Measurements from ENCODE around the gene SAV1. TPM values are rescaled to one million over a fixed set of nuclear protein-coding genes. Genes with fewer than 3 reads are reported as not detected.
"Not testable (repeated sequence)": the region's sequence is repeated elsewhere in the genome, so short reads cannot be mapped to it uniquely, and the experiment has no call there.

SAV1 gene
- total and polyA plus RNA-seq, 5 donors, result 20.3 to 31.2 (median 28.7) TPM

GRCh38 chr14:50678163-50678562 is 10.1 kb upstream of the SAV1 start:
- H3K4me3 ChIP-seq (ENCODE audit: low read length), result no peak overlapping the region
- WGBS, result 60% methylated on average over 5 of the region's 5 CpGs
- no peaks in the 10 kb centered on the region for H3K9me3 ChIP-seq (ENCODE audit: control insufficient read depth, low read length)
- peaks cover 6% of the 10 kb centered on the region for H3K4me1 ChIP-seq (ENCODE audit: control insufficient read depth, insufficient read depth, low read length)
- H3K27me3 ChIP-seq (ENCODE audit: control insufficient read depth, insufficient read depth), result no peaks in the 10 kb centered on the region
- ATAC-seq (no peak), DNase-seq (no peak)
- intact Hi-C loops (cut with DNase I), result no loop called here
- no peak overlapping the region for H3K27ac ChIP-seq (ENCODE audit: low read length)

GRCh38 chr14:50677527-50678063 is 9.5 kb upstream of the SAV1 start:
- Histone ChIP-seq H3K27ac (ENCODE audit: low read length) (no peak overlapping the region), H3K27me3 (ENCODE audit: control insufficient read depth, insufficient read depth) (no peaks in the 10 kb centered on the region), H3K4me1 (ENCODE audit: control insufficient read depth, insufficient read depth, low read length) (peaks cover 6% of the 10 kb centered on the region), H3K9me3 (ENCODE audit: control insufficient read depth, low read length) (no peaks in the 10 kb centered on the region), H3K4me3 (ENCODE audit: low read length) (no peak overlapping the region)
- peak; percentile 33 to 62 for ATAC-seq
- 29% methylated on average over 5 of the region's 5 CpGs for whole genome bisulfite sequencing
- no peak for DNase-seq
- intact Hi-C loops (cut with DNase I), result no loop called here

- peaks cover 6% of the 10 kb centered on the region for H3K4me1 ChIP-seq (ENCODE audit: control insufficient read depth, insufficient read depth, low read length)
- intact Hi-C loops (cut with DNase I), result no loop called here
- no peak overlapping the region for H3K4me3 ChIP-seq (ENCODE audit: low read length)
- 75% methylated on average over 7 of the region's 7 CpGs for WGBS
- H3K9me3 ChIP-seq (ENCODE audit: control insufficient read depth, low read length), result no peaks in the 10 kb centered on the region
- ATAC-seq (no peak), DNase-seq (no peak)
- no peaks in the 10 kb centered on the region for H3K27me3 ChIP-seq (ENCODE audit: control insufficient read depth, insufficient read depth)
- H3K27ac ChIP-seq (ENCODE audit: low read length), result no peak overlapping the region
Measured at GRCh38 chr14:50676814-50677516, 8.9 kb upstream of the SAV1 start.

- Histone ChIP-seq H3K27ac (ENCODE audit: low read length) (no peak overlapping the region), H3K4me1 (ENCODE audit: control insufficient read depth, insufficient read depth, low read length) (peaks cover 6% of the 10 kb centered on the region), H3K27me3 (ENCODE audit: control insufficient read depth, insufficient read depth) (no peaks in the 10 kb centered on the region), H3K4me3 (ENCODE audit: low read length) (no peak overlapping the region), H3K9me3 (ENCODE audit: control insufficient read depth, low read length) (no peaks in the 10 kb centered on the region)
- WGBS, result 77% methylated on average over 2 of the region's 2 CpGs
- ATAC-seq, result no peak
- DNase-seq, result no peak
- intact Hi-C loops (cut with DNase I), result no loop called here
Measured at GRCh38 chr14:50675597-50675996, 7.5 kb upstream of the SAV1 start.

GRCh38 chr14:50670866-50671256 is 2.8 kb upstream of the SAV1 start:
- H3K27me3 ChIP-seq (ENCODE audit: control insufficient read depth, insufficient read depth), result no peaks in the 10 kb centered on the region
- H3K4me1 ChIP-seq (ENCODE audit: control insufficient read depth, insufficient read depth, low read length), result peaks cover 3% of the 10 kb centered on the region
- DNase-seq, result no peak
- no peak overlapping the region for H3K27ac ChIP-seq (ENCODE audit: low read length)
- no peak overlapping the region for H3K4me3 ChIP-seq (ENCODE audit: low read length)
- WGBS, result 88% methylated on average over 6 of the region's 6 CpGs
- no peak for ATAC-seq
- no peaks in the 10 kb centered on the region for H3K9me3 ChIP-seq (ENCODE audit: control insufficient read depth, low read length)
- intact Hi-C loops (cut with DNase I), result no loop called here

GRCh38 chr14:50670196-50670865 is 2.2 kb upstream of the SAV1 start:
- Histone ChIP-seq H3K27me3 (ENCODE audit: control insufficient read depth, insufficient read depth) (no peaks in the 10 kb centered on the region), H3K27ac (ENCODE audit: low read length) (no peak overlapping the region), H3K9me3 (ENCODE audit: control insufficient read depth, low read length) (no peaks in the 10 kb centered on the region), H3K4me1 (ENCODE audit: control insufficient read depth, insufficient read depth, low read length) (no peaks in the 10 kb centered on the region), H3K4me3 (ENCODE audit: low read length) (no peak overlapping the region)
- intact Hi-C loops (cut with DNase I), result no loop called here
- peak in 1 of 3 donors; percentile 11 for DNase-seq
- no peak for ATAC-seq
- 85% methylated on average over 10 of the region's 10 CpGs for WGBS

- ATAC-seq (no peak), DNase-seq (no peak)
- no peaks in the 10 kb centered on the region for H3K27me3 ChIP-seq (ENCODE audit: control insufficient read depth, insufficient read depth)
- 84% methylated on average over 4 of the region's 4 CpGs for WGBS
- intact Hi-C loops (cut with DNase I), result no loop called here
- no peaks in the 10 kb centered on the region for H3K4me1 ChIP-seq (ENCODE audit: control insufficient read depth, insufficient read depth, low read length)
- peak overlapping the region; percentile 30 for H3K27ac ChIP-seq (ENCODE audit: low read length)
- H3K9me3 ChIP-seq (ENCODE audit: control insufficient read depth, low read length), result no peaks in the 10 kb centered on the region
- no peak overlapping the region for H3K4me3 ChIP-seq (ENCODE audit: low read length)
Measured at GRCh38 chr14:50669441-50669986, 1.4 kb upstream of the SAV1 start.

- 9% methylated on average over 6 of the region's 6 CpGs for WGBS
- Histone ChIP-seq H3K4me1 (ENCODE audit: control insufficient read depth, insufficient read depth, low read length) (no peaks in the 10 kb centered on the region), H3K9me3 (ENCODE audit: control insufficient read depth, low read length) (no peaks in the 10 kb centered on the region), H3K27ac (ENCODE audit: low read length) (peak overlapping the region; percentile 99), H3K27me3 (ENCODE audit: control insufficient read depth, insufficient read depth) (no peaks in the 10 kb centered on the region), H3K4me3 (ENCODE audit: low read length) (peak overlapping the region; percentile 97)
- intact Hi-C loops (cut with DNase I), result no loop called here
- no peak for ATAC-seq
- DNase-seq, result no peak
Measured at GRCh38 chr14:50668826-50669143, 679 bp upstream of the SAV1 start.

GRCh38 chr14:50667684-50667995 is 466 bp downstream of the SAV1 start:
- intact Hi-C loops (cut with DNase I), result no loop called here
- Histone ChIP-seq H3K4me1 (ENCODE audit: control insufficient read depth, insufficient read depth, low read length) (no peaks in the 10 kb centered on the region), H3K4me3 (ENCODE audit: low read length) (peak overlapping the region; percentile 97), H3K27me3 (ENCODE audit: control insufficient read depth, insufficient read depth) (no peaks in the 10 kb centered on the region), H3K9me3 (ENCODE audit: control insufficient read depth, low read length) (no peaks in the 10 kb centered on the region), H3K27ac (ENCODE audit: low read length) (peak overlapping the region; percentile 99)
- ATAC-seq (peak; percentile 4 to 18), DNase-seq (no peak)
- WGBS, result under 1% methylated on average over 25 of the region's 25 CpGs

GRCh38 chr14:50666772-50667683 is 1.1 kb downstream of the SAV1 start:
- DNase-seq, result peak in 2 of 3 donors; percentile 25 to 54
- Histone ChIP-seq H3K27me3 (ENCODE audit: control insufficient read depth, insufficient read depth) (no peaks in the 10 kb centered on the region), H3K27ac (ENCODE audit: low read length) (peak overlapping the region; percentile 99), H3K4me1 (ENCODE audit: control insufficient read depth, insufficient read depth, low read length) (no peaks in the 10 kb centered on the region), H3K4me3 (ENCODE audit: low read length) (peak overlapping the region; percentile 97), H3K9me3 (ENCODE audit: control insufficient read depth, low read length) (no peaks in the 10 kb centered on the region)
- 2% methylated on average over 20 of the region's 20 CpGs for WGBS
- ATAC-seq, result peak; percentile 25 to 40
- intact Hi-C loops (cut with DNase I), result no loop called here

GRCh38 chr14:50665300-50665699 is 2.8 kb downstream of the SAV1 start:
- ATAC-seq; H3K4me3 ChIP-seq (ENCODE audit: low read length); H3K4me1 ChIP-seq (ENCODE audit: control insufficient read depth, insufficient read depth, low read length); intact Hi-C loops (cut with DNase I); H3K27me3 ChIP-seq (ENCODE audit: control insufficient read depth, insufficient read depth); H3K9me3 ChIP-seq (ENCODE audit: control insufficient read depth, low read length); DNase-seq; H3K27ac ChIP-seq (ENCODE audit: low read length): not testable (repeated sequence)
- 49% methylated on average over 5 of the region's 5 CpGs for WGBS

Measured in right cardiac atrium (tissue), 5 donors.